ENCODE results near the gene GRAMD2A. TPM values are rescaled to one million over a fixed set of nuclear protein-coding genes. Genes with fewer than 3 reads are reported as not detected.

GRAMD2A gene
- total RNA-seq, 4 donors from 2014 or later, result 8.8 to 26.9 (median 9.0) TPM

- intact Hi-C loops (cut with DNase I), result no loop called here
- no peaks in the 10 kb centered on the region for H3K9me3 ChIP-seq
- H3K4me3 ChIP-seq (replicated peaks in 1 of 3), result no peak overlapping the region
- no peaks in the 10 kb centered on the region for H3K27me3 ChIP-seq
- TF ChIP-seq CTCF (IDR thresholded peaks at IDR 0.05) (no peak), POLR2A (IDR thresholded peaks at IDR 0.05) (no peak)
- H3K27ac ChIP-seq, result no peak overlapping the region
- H3K4me1 ChIP-seq, result peaks cover 0 to 15% of the 10 kb centered on the region in 2 donors
- WGBS, 2 donors, result 87% methylated on average over 8 of the region's 8 CpGs
- H3K36me3 ChIP-seq, result peaks cover 0 to 3% of the 10 kb centered on the region in 2 donors
- no peak for DNase-seq
These were observed 3.7 kb downstream of the GRAMD2A start for GRCh38 chr15:72193836-72194396.

GRCh38 chr15:72192416-72192815, 5.2 kb downstream of the GRAMD2A start:
- no peaks in the 10 kb centered on the region for H3K9me3 ChIP-seq
- TF ChIP-seq POLR2A (IDR thresholded peaks at IDR 0.05) (no peak), CTCF (IDR thresholded peaks at IDR 0.05) (no peak)
- no peaks in the 10 kb centered on the region for H3K36me3 ChIP-seq
- no peak for DNase-seq
- intact Hi-C loops (cut with DNase I), result no loop called here
- H3K27ac ChIP-seq, result no peak overlapping the region
- H3K4me1 ChIP-seq, result peaks cover 0 to 22% of the 10 kb centered on the region in 2 donors
- no peak overlapping the region for H3K4me3 ChIP-seq (replicated peaks in 1 of 3)
- WGBS, 2 donors, result 85 to 89% methylated on average over 3 of the region's 3 CpGs
- no peaks in the 10 kb centered on the region for H3K27me3 ChIP-seq

GRCh38 chr15:72189250-72189902, 8.2 kb downstream of the GRAMD2A start:
- no peak for TF ChIP-seq CTCF (IDR thresholded peaks at IDR 0.05)
- TF ChIP-seq POLR2A (IDR thresholded peaks at IDR 0.05), result no peak
- no peaks in the 10 kb centered on the region for H3K9me3 ChIP-seq
- no peaks in the 10 kb centered on the region for H3K27me3 ChIP-seq
- DNase-seq, result no peak
- H3K36me3 ChIP-seq, result no peaks in the 10 kb centered on the region
- peaks cover 11 to 44% of the 10 kb centered on the region in 2 donors for H3K4me1 ChIP-seq
- WGBS, 2 donors, result 93% methylated on average over 2 of the region's 2 CpGs
- H3K27ac ChIP-seq, result no peak overlapping the region
- intact Hi-C loops (cut with DNase I), result no loop called here
- no peak overlapping the region for H3K4me3 ChIP-seq (replicated peaks in 1 of 3)

GRCh38 chr15:72184165-72184811, 13.3 kb downstream of the GRAMD2A start:
- Histone ChIP-seq H3K36me3 (no peaks in the 10 kb centered on the region), H3K27me3 (no peaks in the 10 kb centered on the region), H3K27ac (peak overlapping the region; percentile 95), H3K4me1 (peaks cover 41 to 77% of the 10 kb centered on the region in 2 donors), H3K9me3 (no peaks in the 10 kb centered on the region), H3K4me3 (replicated peaks in 1 of 3) (peak overlapping the region in 1 of 3 donors; percentile 20)
- 4 to 10% methylated on average over 6 to 20 of the region's 34 CpGs for WGBS, 2 donors
- peak in 1 of 2 donors; percentile 66 for TF ChIP-seq POLR2A (IDR thresholded peaks at IDR 0.05)
- peak in 1 of 6 experiments; percentile 9 for TF ChIP-seq CTCF (IDR thresholded peaks at IDR 0.05)
- DNase-seq, result peak; percentile 92 to 93
- intact Hi-C loops (cut with DNase I), result no loop called here

- TF ChIP-seq CTCF (IDR thresholded peaks at IDR 0.05) (no peak), POLR2A (IDR thresholded peaks at IDR 0.05) (no peak)
- Histone ChIP-seq H3K27ac (peak overlapping the region; percentile 95), H3K9me3 (no peaks in the 10 kb centered on the region), H3K27me3 (no peaks in the 10 kb centered on the region), H3K36me3 (no peaks in the 10 kb centered on the region), H3K4me1 (peaks cover 41 to 82% of the 10 kb centered on the region in 2 donors), H3K4me3 (replicated peaks in 1 of 3) (peak overlapping the region in 1 of 3 donors; percentile 20)
- 44 to 64% methylated on average over 6 to 12 of the region's 12 CpGs for WGBS, 2 donors
- DNase-seq, result no peak
- intact Hi-C loops (cut with DNase I), result no loop called here
These were observed 13.8 kb downstream of the GRAMD2A start for GRCh38 chr15:72183781-72184164.
